ENCODE data around the gene GPRIN3.

GPRIN3 gene

DNA sequence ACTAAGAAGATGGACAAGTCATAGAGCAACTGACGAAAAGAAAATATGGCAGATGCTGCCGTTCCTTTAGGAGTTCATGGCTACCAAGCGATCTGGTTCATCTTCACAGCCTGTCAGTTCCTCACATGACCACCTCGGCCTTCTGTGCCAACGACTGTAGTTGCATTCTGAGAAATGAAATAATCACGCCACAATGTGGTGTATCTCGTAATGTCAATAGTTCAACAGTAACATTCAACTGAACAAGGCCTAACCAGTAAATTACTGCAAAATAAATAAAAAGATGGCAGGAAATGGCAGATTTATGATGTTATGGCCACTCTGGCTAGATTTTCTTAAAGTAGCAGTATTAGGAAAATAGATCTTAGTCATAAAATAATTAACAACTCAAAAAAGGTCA, 4.4 kb downstream of the GPRIN3 start:
- TF ChIP-seq, protein P1, sequence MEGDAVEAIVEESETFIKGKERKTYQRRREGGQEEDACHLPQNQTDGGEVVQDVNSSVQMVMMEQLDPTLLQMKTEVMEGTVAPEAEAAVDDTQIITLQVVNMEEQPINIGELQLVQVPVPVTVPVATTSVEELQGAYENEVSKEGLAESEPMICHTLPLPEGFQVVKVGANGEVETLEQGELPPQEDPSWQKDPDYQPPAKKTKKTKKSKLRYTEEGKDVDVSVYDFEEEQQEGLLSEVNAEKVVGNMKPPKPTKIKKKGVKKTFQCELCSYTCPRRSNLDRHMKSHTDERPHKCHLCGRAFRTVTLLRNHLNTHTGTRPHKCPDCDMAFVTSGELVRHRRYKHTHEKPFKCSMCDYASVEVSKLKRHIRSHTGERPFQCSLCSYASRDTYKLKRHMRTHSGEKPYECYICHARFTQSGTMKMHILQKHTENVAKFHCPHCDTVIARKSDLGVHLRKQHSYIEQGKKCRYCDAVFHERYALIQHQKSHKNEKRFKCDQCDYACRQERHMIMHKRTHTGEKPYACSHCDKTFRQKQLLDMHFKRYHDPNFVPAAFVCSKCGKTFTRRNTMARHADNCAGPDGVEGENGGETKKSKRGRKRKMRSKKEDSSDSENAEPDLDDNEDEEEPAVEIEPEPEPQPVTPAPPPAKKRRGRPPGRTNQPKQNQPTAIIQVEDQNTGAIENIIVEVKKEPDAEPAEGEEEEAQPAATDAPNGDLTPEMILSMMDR (IDR thresholded peaks at IDR 0.05; ENCODE audit: extremely low read depth, insufficient read depth, missing control alignments), result no peak
- DNase-seq (ENCODE audit: low spot score), result no peak
- in situ Hi-C loops (cut with MboI; ENCODE audit: low pct_unique_long_range_greater_than_20kb, low sequenced_read_pairs, unreplicated experiment), result no loop called here

- DNase-seq (ENCODE audit: low spot score), result no peak
- TF ChIP-seq, protein P1 (IDR thresholded peaks at IDR 0.05; ENCODE audit: extremely low read depth, insufficient read depth, missing control alignments), result no peak
- in situ Hi-C loops (cut with MboI; ENCODE audit: low pct_unique_long_range_greater_than_20kb, low sequenced_read_pairs, unreplicated experiment), result no loop called here
These were observed 5.7 kb downstream of the GPRIN3 start for GRCh38 chr4:89301902-89302301.

DNA sequence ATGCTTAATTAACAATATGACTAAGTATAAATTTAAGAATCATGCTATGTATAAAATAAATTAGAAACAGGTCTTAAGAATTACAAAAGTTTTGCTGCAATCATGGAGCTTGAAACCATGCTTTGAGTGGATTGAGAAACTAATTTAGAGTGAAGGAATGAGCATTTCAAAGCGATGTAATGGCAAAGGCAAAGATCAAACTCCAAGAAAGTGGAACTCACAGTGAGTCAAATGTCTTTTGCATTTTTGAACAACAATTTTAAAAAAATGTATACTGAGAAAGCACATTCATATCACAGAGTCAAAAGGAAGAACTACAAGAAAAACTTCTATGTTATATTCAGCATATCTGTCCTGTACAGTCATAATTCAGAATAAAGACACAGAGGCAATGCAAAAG, 6.6 kb downstream of the GPRIN3 start:
- TF ChIP-seq, protein P1 (IDR thresholded peaks at IDR 0.05; ENCODE audit: extremely low read depth, insufficient read depth, missing control alignments), result no peak
- in situ Hi-C loops (cut with MboI; ENCODE audit: low pct_unique_long_range_greater_than_20kb, low sequenced_read_pairs, unreplicated experiment), result no loop called here
- DNase-seq (ENCODE audit: low spot score), result no peak

GRCh38 chr4:89300499-89300898, 7.1 kb downstream of the GPRIN3 start:
- in situ Hi-C loops (cut with MboI; ENCODE audit: low pct_unique_long_range_greater_than_20kb, low sequenced_read_pairs, unreplicated experiment), result no loop called here
- TF ChIP-seq, protein P1 (IDR thresholded peaks at IDR 0.05; ENCODE audit: extremely low read depth, insufficient read depth, missing control alignments), result no peak

DNA sequence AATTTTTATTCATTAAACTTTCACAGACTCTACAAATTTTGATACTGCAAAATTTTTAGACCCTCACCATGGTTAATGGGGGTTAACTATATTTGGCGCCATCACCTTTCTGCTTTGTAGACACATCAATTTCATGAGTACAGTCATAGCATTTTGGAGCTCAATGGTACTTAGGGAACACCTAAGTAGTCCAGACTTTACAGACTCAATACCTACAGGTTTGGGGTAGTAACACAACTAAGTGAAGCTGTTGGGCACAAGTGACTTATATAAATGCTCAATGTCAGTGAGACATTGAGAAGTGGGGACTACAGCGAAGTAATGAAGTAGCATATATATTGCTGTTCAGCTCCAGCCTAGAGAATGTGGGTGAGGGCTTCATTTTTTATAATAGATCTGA, 7.5 kb downstream of the GPRIN3 start:
- TF ChIP-seq, protein P1 (IDR thresholded peaks at IDR 0.05; ENCODE audit: extremely low read depth, insufficient read depth, missing control alignments), result no peak
- in situ Hi-C loops (cut with MboI; ENCODE audit: low pct_unique_long_range_greater_than_20kb, low sequenced_read_pairs, unreplicated experiment), result no loop called here
- DNase-seq (ENCODE audit: low spot score), result no peak

More at GRCh38 chr4:89300499-89300898, 7.1 kb downstream of the GPRIN3 start:
- no peak for DNase-seq (ENCODE audit: low spot score)

DNA sequence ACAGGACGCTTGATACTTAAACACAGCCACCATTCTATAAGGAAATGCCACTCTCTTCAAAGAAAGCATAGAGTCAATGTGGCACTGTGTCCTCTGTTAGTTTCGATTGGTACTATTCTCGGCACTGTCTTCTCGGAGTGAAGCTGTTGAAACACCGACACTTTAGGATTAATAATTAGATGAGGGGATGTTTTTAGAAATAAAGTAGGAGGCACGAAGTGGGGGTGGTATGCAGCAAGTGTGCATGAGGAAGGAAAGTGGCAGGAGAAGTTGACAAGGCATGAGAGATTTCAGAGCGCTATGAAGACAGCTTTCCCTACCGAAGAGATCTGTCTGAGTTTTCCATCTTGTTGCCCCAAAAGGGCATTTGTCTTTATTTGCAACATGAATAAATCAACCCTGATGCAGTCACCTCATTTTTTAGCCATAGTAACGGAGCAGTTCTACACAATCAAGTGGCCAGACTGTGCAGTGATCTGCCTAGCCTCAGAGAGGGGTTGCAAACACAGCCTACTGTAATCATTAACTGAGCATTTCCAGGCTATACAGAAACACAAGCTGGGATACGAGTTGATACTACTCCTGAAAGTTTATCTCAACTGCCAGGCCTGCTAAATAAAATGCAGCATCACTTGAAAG, 8.3 kb downstream of the GPRIN3 start:
- TF ChIP-seq, protein P1 (IDR thresholded peaks at IDR 0.05; ENCODE audit: extremely low read depth, insufficient read depth, missing control alignments), result no peak
- DNase-seq (ENCODE audit: low spot score), result no peak
- in situ Hi-C loops (cut with MboI; ENCODE audit: low pct_unique_long_range_greater_than_20kb, low sequenced_read_pairs, unreplicated experiment), result no loop called here
